Tibial nerve (tissue), 4 donors: ENCODE measurements around the gene CLNK. TPM values are rescaled to one million over a fixed set of nuclear protein-coding genes. Genes with fewer than 3 reads are reported as not detected.

Experiments
- DNase-seq, 2 donors: peaks; one replicate each; pipeline ENCODE4 v3.0.0-alpha.2; 2019; ENCODE audit warnings: low spot score in 2 of 2
- H3K27ac ChIP-seq, 4 donors: fragments of 200-600 bp; sonication (generic) in 3 of 4; one replicate each; pipeline ENCODE4 v1.5.1; 2017 to 2019; ENCODE audit warnings: mild to moderate bottlenecking in 1 of 4
- H3K27me3 ChIP-seq, 2 donors: fragments of 200-600 bp; sonication (generic) in 1 of 2; one replicate each; pipeline versions ENCODE4 v1.5.1 to v1.6.0; 2017 to 2019
- H3K36me3 ChIP-seq, 3 donors: fragments of 200-600 bp; sonication (generic); one replicate each; pipeline ENCODE4 v1.5.1; 2018 to 2019
- H3K4me1 ChIP-seq, 4 donors: fragments of 200-600 bp; sonication (generic) in 3 of 4; one replicate each; pipeline ENCODE4 v1.5.1; 2017 to 2019
- H3K4me3 ChIP-seq, 4 donors: fragments of 200-600 bp; sonication (generic) in 3 of 4; one replicate each; pipeline ENCODE4 v1.5.1; 2017 to 2019; ENCODE audit warnings: mild to moderate bottlenecking in 1 of 4, moderate library complexity in 1 of 4
- H3K9me3 ChIP-seq, 4 donors: fragments of 200-600 bp; sonication (generic) in 3 of 4; one replicate each; pipeline ENCODE4 v1.5.1; 2017 to 2019
- CTCF ChIP-seq, 5 experiments: fragments of 200-600 bp in 3 of 5; fragments of 450-650 bp in 2 of 5; sonication (generic) in 3 of 5; IDR thresholded peaks; one replicate each; pipeline ENCODE4 v1.5.1; 2016 to 2019; ENCODE audit warnings: antibody characterized with exemption in 5 of 5, mild to moderate bottlenecking in 3 of 5, moderate library complexity in 2 of 5
- EP300 ChIP-seq, 2 donors: sonication (generic); formaldehyde crosslinking; IDR thresholded peaks; one replicate each; pipeline ENCODE4 v1.6.1; 2017; ENCODE audit warnings: antibody characterized with exemption in 2 of 2, mild to moderate bottlenecking in 1 of 2
- POLR2A ChIP-seq, 2 donors: fragments of 450-650 bp; IDR thresholded peaks; one replicate each; pipeline ENCODE4 v1.6.1; 2017; ENCODE audit warnings: antibody characterized with exemption in 2 of 2, mild to moderate bottlenecking in 2 of 2, moderate library complexity in 2 of 2
- WGBS, 2 donors: methylation state at CpG; one replicate each; pipeline ENCODE4 v1.1.5; 2018; 5-methylcytosine and 5-hydroxymethylcytosine counted together
- total RNA-seq, 4 donors: library from RNA; depleted of rRNA; stranded (reverse); fragments of >200 nt; gene quantifications; one replicate each; pipeline ENCODE4 v1.1.0, GENCODE V29; 2016

CLNK gene
- total RNA-seq: not detected

- Histone ChIP-seq H3K36me3 (no peaks in the 10 kb centered on the region), H3K4me1 (no peaks in the 10 kb centered on the region), H3K27me3 (no peaks in the 10 kb centered on the region), H3K4me3 (no peak within 1 kb of the TSS), H3K27ac (no peak within 1 kb of the TSS), H3K9me3 (no peaks in the 10 kb centered on the region)
- DNase-seq: no peak
- no peak for TF ChIP-seq CTCF (IDR thresholded peaks at IDR 0.05)
- TF ChIP-seq EP300 (IDR thresholded peaks at IDR 0.05): no peak
- TF ChIP-seq POLR2A (IDR thresholded peaks at IDR 0.05): no peak
- WGBS, 2 donors: 79 to 82% methylated on average over 8 of the region's 8 CpGs
Observed at GRCh38 chr4:10684631-10685030, at the start of gene CLNK. TSS of gene CLNK (minus strand) at chr4:10684768. CDS start at chr4:10667869, 16,899 bp downstream.

GRCh38 chr4:10733481-10734062, 49.0 kb upstream of the CLNK start:
- no peak overlapping the region for H3K4me3 ChIP-seq
- no peak overlapping the region for H3K27ac ChIP-seq
- DNase-seq: no peak
- H3K4me1 ChIP-seq: no peaks in the 10 kb centered on the region
- no peaks in the 10 kb centered on the region for H3K27me3 ChIP-seq
- no peaks in the 10 kb centered on the region for H3K36me3 ChIP-seq
- TF ChIP-seq EP300 (IDR thresholded peaks at IDR 0.05) (no peak), CTCF (IDR thresholded peaks at IDR 0.05) (no peak), POLR2A (IDR thresholded peaks at IDR 0.05) (no peak)
- no peaks in the 10 kb centered on the region for H3K9me3 ChIP-seq
- WGBS, 2 donors: 42 to 47% methylated on average over 1 of the region's 1 CpG

GRCh38 chr4:10732914-10733415, 48.4 kb upstream of the CLNK start:
- Histone ChIP-seq H3K36me3 (no peaks in the 10 kb centered on the region), H3K4me3 (no peak overlapping the region), H3K27me3 (no peaks in the 10 kb centered on the region), H3K4me1 (no peaks in the 10 kb centered on the region), H3K27ac (no peak overlapping the region), H3K9me3 (no peaks in the 10 kb centered on the region)
- TF ChIP-seq EP300 (IDR thresholded peaks at IDR 0.05): no peak
- TF ChIP-seq CTCF (IDR thresholded peaks at IDR 0.05): no peak
- TF ChIP-seq POLR2A (IDR thresholded peaks at IDR 0.05): no peak
- no peak for DNase-seq
- 73 to 85% methylated on average over 5 of the region's 5 CpGs for WGBS, 2 donors

GRCh38 chr4:10732235-10732913, 47.8 kb upstream of the CLNK start:
- DNase-seq: no peak
- Histone ChIP-seq H3K27ac (no peak overlapping the region), H3K9me3 (no peaks in the 10 kb centered on the region), H3K27me3 (no peaks in the 10 kb centered on the region), H3K4me1 (no peaks in the 10 kb centered on the region), H3K36me3 (no peaks in the 10 kb centered on the region), H3K4me3 (no peak overlapping the region)
- no peak for TF ChIP-seq POLR2A (IDR thresholded peaks at IDR 0.05)
- no peak for TF ChIP-seq EP300 (IDR thresholded peaks at IDR 0.05)
- no peak for TF ChIP-seq CTCF (IDR thresholded peaks at IDR 0.05)
- WGBS, 2 donors: 64 to 74% methylated on average over 3 of the region's 3 CpGs

GRCh38 chr4:10731690-10732089, 47.1 kb upstream of the CLNK start:
- TF ChIP-seq EP300 (IDR thresholded peaks at IDR 0.05) (no peak), CTCF (IDR thresholded peaks at IDR 0.05) (no peak), POLR2A (IDR thresholded peaks at IDR 0.05) (no peak)
- Histone ChIP-seq H3K4me3 (no peak overlapping the region), H3K4me1 (no peaks in the 10 kb centered on the region), H3K27ac (no peak overlapping the region), H3K27me3 (no peaks in the 10 kb centered on the region), H3K9me3 (no peaks in the 10 kb centered on the region), H3K36me3 (no peaks in the 10 kb centered on the region)
- WGBS, 2 donors: 65 to 78% methylated on average over 3 of the region's 3 CpGs
- DNase-seq: no peak
